Mucosa of rectum (tissue), 2 donors: ENCODE results near the gene PRR5L.
A peak's percentile ranks its signal among the peaks of the same experiment; 100 is the strongest.
"Not testable (repeated sequence)": the region's sequence is repeated elsewhere in the genome, so short reads cannot be mapped to it uniquely, and the experiment has no call there.

ENCODE experiments used
- H3K27ac ChIP-seq, 2 donors: one replicate each; pipeline ENCODE4 v1.7.0; 2013; ENCODE audit warnings: inconsistent platforms in 2 of 2, low read depth in 2 of 2, low read length in 2 of 2
- H3K27me3 ChIP-seq, 2 donors: one replicate each; pipeline ENCODE4 v1.7.0; 2013; ENCODE audit warnings: low read length in 2 of 2; ENCODE audit not compliant: control insufficient read depth in 2 of 2, insufficient read depth in 2 of 2
- H3K36me3 ChIP-seq, 2 donors: one replicate each; pipeline ENCODE4 v1.7.0; 2013; ENCODE audit warnings: low read length in 2 of 2; ENCODE audit not compliant: control insufficient read depth in 2 of 2, insufficient read depth in 2 of 2
- H3K4me1 ChIP-seq, 2 donors: one replicate each; pipeline ENCODE4 v1.7.0; 2013; ENCODE audit warnings: low read length in 2 of 2, mild to moderate bottlenecking in 1 of 2; ENCODE audit not compliant: control insufficient read depth in 2 of 2, insufficient read depth in 2 of 2
- H3K4me3 ChIP-seq, 2 donors: one replicate each; pipeline ENCODE4 v1.7.0; 2013; ENCODE audit warnings: low read length in 2 of 2
- H3K9ac ChIP-seq, 2 donors: one replicate each; pipeline ENCODE4 v1.7.0; 2013; ENCODE audit warnings: low read length in 2 of 2, low read depth in 1 of 2, mild to moderate bottlenecking in 1 of 2
- H3K9me3 ChIP-seq, 2 donors: one replicate each; pipeline ENCODE4 v1.7.0; 2013; ENCODE audit warnings: low read length in 2 of 2; ENCODE audit not compliant: control insufficient read depth in 2 of 2
- donor health status: healthy.
- donor health status: Normal muscosa, but diverticular disease.

Gene PRR5L

GRCh38 chr11:36480833-36481232 lies 184.7 kb downstream of the PRR5L start:
- H3K27me3 ChIP-seq = no peaks in the 10 kb centered on the region
- no peak overlapping the region for H3K4me3 ChIP-seq
- no peaks in the 10 kb centered on the region for H3K9me3 ChIP-seq
- H3K4me1 ChIP-seq = peaks cover 0 to 3% of the 10 kb centered on the region in 2 donors
- H3K27ac ChIP-seq = no peak overlapping the region
- no peak overlapping the region for H3K9ac ChIP-seq
- H3K36me3 ChIP-seq = peaks cover 10 to 11% of the 10 kb centered on the region in 2 donors

GRCh38 chr11:36483042-36483441 lies 187.0 kb downstream of the PRR5L start:
- H3K27me3 ChIP-seq, H3K9ac ChIP-seq, H3K4me3 ChIP-seq, H3K27ac ChIP-seq, H3K4me1 ChIP-seq, H3K9me3 ChIP-seq: not testable (repeated sequence)
- peaks cover 20 to 22% of the 10 kb centered on the region in 2 donors for H3K36me3 ChIP-seq

GRCh38 chr11:36485298-36486002 lies 189.4 kb downstream of the PRR5L start:
- H3K9me3 ChIP-seq = no peaks in the 10 kb centered on the region
- H3K27ac ChIP-seq = no peak overlapping the region
- H3K27me3 ChIP-seq = no peaks in the 10 kb centered on the region
- H3K36me3 ChIP-seq = peaks cover 37 to 38% of the 10 kb centered on the region in 2 donors
- H3K4me1 ChIP-seq = peaks cover 0 to 3% of the 10 kb centered on the region in 2 donors
- H3K4me3 ChIP-seq = no peak overlapping the region
- H3K9ac ChIP-seq = peak overlapping the region in 1 of 2 donors; percentile 6

- Histone ChIP-seq H3K4me3 (no peak overlapping the region), H3K36me3 (peaks cover 52 to 54% of the 10 kb centered on the region in 2 donors), H3K27me3 (no peaks in the 10 kb centered on the region), H3K9me3 (no peaks in the 10 kb centered on the region), H3K4me1 (peaks cover 0 to 3% of the 10 kb centered on the region in 2 donors), H3K9ac (no peak overlapping the region), H3K27ac (no peak overlapping the region)
Measured at GRCh38 chr11:36487619-36488018, 191.5 kb downstream of the PRR5L start.

GRCh38 chr11:36488096-36488495 lies 192.0 kb downstream of the PRR5L start:
- no peak overlapping the region for H3K27ac ChIP-seq
- H3K4me1 ChIP-seq = peaks cover 0 to 3% of the 10 kb centered on the region in 2 donors
- no peak overlapping the region for H3K9ac ChIP-seq
- H3K9me3 ChIP-seq = no peaks in the 10 kb centered on the region
- H3K27me3 ChIP-seq = no peaks in the 10 kb centered on the region
- no peak overlapping the region for H3K4me3 ChIP-seq
- peaks cover 52 to 54% of the 10 kb centered on the region in 2 donors for H3K36me3 ChIP-seq

- Histone ChIP-seq H3K9ac (no peak overlapping the region), H3K27ac (no peak overlapping the region), H3K4me3 (no peak overlapping the region), H3K27me3 (no peaks in the 10 kb centered on the region), H3K9me3 (no peaks in the 10 kb centered on the region), H3K4me1 (peaks cover 0 to 3% of the 10 kb centered on the region in 2 donors), H3K36me3 (peaks cover 46 to 57% of the 10 kb centered on the region in 2 donors)
Measured at GRCh38 chr11:36490026-36490806, 194.1 kb downstream of the PRR5L start.

- Histone ChIP-seq H3K27ac (no peak overlapping the region), H3K9me3 (no peaks in the 10 kb centered on the region), H3K4me3 (no peak overlapping the region), H3K27me3 (no peaks in the 10 kb centered on the region), H3K4me1 (no peaks in the 10 kb centered on the region), H3K9ac (no peak overlapping the region), H3K36me3 (peaks cover 46 to 52% of the 10 kb centered on the region in 2 donors)
Measured at GRCh38 chr11:36492724-36493304, 196.7 kb downstream of the PRR5L start.

GRCh38 chr11:36493332-36493731 lies 197.2 kb downstream of the PRR5L start:
- H3K9ac ChIP-seq = no peak overlapping the region
- no peaks in the 10 kb centered on the region for H3K9me3 ChIP-seq
- H3K4me3 ChIP-seq = no peak overlapping the region
- no peaks in the 10 kb centered on the region for H3K27me3 ChIP-seq
- H3K4me1 ChIP-seq = no peaks in the 10 kb centered on the region
- H3K36me3 ChIP-seq = peaks cover 47 to 52% of the 10 kb centered on the region in 2 donors
- no peak overlapping the region for H3K27ac ChIP-seq

- Histone ChIP-seq H3K36me3 (peaks cover 27 to 40% of the 10 kb centered on the region in 2 donors), H3K9me3 (no peaks in the 10 kb centered on the region), H3K27ac (no peak overlapping the region), H3K4me1 (peaks cover 0 to 10% of the 10 kb centered on the region in 2 donors), H3K4me3 (no peak overlapping the region), H3K27me3 (no peaks in the 10 kb centered on the region), H3K9ac (no peak overlapping the region)
Measured at GRCh38 chr11:36498721-36499120, 202.6 kb downstream of the PRR5L start.

GRCh38 chr11:36499315-36499714 lies 203.2 kb downstream of the PRR5L start:
- peaks cover 27 to 36% of the 10 kb centered on the region in 2 donors for H3K36me3 ChIP-seq
- H3K9ac ChIP-seq = no peak overlapping the region
- no peak overlapping the region for H3K27ac ChIP-seq
- peaks cover 0 to 10% of the 10 kb centered on the region in 2 donors for H3K4me1 ChIP-seq
- no peaks in the 10 kb centered on the region for H3K9me3 ChIP-seq
- H3K27me3 ChIP-seq = no peaks in the 10 kb centered on the region
- no peak overlapping the region for H3K4me3 ChIP-seq
